CD4-positive, alpha-beta T cell treated with Interleukin-2 at 100 ng/mL for 4 hours (primary cell): ENCODE results near the gene ACTR1A.
"Not testable (repeated sequence)": the region's sequence is repeated elsewhere in the genome, so short reads cannot be mapped to it uniquely, and the experiment has no call there.

Source experiments
- DNase-seq: peaks from one replicate; pipeline ENCODE4 v3.0.0-alpha.2; 2020; ENCODE audit warnings: low spot score

The ACTR1A gene

DNA sequence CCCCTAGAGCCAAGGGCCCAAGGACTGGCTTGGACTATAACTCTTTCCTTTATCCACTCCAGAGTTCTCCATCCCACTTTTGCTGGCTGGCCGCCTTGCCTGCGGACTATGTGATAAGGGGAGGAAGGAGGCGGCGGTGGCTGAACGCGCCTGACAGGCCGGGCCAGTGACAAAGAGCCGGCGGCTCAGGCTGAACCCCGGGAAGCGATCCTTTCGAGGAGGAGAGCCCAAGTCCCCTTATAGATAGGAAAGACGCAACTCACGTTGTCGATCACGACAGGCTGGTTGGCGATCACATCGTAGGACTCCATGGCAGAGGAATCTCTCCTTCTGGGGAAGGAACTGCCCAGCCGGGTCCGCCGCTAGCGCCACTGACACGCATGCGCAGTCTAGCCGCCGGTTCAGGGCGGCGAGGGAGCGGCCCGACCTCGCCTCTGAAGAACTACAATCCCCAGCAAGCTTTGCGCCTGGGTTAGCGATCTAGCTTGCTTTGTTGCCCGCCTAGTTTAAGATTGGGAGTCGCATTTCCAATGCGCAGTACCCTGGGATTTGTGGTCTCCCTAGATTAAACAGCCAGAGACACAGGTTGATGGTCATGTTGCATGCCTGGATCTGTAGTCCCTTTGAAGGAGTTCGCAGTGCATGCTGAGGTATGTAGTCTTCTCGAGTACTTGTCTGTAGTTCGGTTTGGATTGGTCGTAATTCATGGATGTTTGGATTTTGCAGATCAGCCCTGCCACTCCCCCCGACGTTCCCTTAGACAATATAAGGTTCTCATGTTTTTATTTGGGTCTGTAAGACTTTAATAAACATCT lies at the start of gene ACTR1A:
Gene ACTR1A, minus strand, starts transcription at position 376 of the 815 bp plus-strand sequence. Its CDS starts 65 bp downstream, at position 311.
- DNase-seq = peak; percentile 97

DNA sequence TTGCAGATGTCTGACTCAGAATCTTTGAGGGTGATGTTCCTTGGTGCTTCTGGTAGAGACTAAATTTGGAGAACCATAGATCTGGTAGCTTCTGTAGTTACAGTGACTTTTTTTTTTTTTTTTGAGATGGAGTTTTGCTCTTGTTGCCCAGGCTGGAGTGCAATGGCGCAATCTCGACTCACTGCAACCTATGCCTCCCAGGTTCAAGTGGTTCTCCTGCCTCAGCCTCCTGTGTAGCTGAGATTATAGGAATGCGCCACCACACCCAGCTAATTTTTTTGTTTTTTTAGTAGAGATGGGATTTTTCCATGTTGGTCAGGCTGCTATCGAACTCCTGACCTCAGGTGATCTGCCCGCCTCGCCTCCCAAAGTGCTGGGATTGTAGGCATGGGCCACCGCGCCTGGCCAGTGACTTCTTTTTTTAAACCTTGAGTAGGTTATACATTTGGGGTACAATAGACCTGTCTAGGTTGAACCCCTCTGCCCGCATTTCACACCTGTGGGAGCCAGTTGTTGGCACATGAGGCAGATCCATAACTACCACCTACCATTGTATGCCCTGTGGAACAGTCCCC lies 48.2 kb upstream of the ACTR1A start:
- no peak for DNase-seq

DNA sequence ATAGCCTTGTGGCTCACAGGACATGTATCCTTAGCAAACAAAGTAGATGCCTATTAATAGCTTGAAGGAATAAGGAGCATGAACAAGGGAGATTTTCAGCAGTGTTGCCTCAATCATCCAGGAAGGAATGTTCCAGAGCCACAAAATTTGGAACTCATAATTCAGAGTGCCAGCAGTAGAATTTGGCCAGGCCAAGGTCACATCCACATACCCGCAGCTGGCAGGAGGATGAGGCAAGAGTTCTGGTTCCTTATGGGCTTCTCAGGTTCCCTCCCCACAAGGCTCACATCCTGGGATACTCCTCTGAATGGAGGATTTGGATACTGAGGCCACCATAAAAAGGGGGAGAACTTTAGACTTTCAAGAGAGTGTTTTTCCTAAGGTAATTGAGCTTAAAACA lies 47.0 kb upstream of the ACTR1A start:
- no peak for DNase-seq

DNA sequence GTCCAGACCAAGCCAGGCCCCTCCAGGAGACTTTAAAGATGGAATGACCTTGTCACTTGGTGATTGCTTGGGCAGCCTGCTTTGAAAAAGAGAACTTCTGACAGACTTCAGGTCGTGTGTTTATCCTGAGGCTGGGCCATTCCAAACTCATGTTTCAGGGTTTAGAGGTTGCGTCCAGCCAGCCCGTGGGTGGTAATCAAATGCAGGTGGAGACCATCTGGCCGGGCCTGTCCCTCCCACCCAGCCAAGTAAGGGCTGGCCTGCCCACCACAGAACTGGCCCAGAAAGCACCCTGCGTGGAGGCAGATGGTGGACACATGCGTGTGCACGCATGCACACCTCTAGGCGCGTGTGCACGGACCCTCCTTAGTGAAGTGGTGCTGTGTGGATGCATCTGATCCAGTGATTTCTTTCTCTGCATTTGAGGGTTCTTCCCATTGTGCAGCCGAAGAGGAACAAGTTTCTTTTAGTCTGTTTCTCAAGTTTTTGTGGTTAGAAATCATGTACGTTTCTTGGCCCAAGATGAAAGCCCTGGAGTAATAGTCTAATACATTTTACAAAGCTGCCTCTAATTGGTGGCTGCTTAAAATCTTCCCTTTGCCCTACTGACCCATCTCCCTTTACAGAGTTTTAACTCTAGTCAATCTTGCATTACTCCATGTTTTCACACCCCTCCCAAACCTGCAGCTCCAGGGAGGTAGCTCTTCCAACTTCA lies 44.3 kb upstream of the ACTR1A start:
- no peak for DNase-seq

DNA sequence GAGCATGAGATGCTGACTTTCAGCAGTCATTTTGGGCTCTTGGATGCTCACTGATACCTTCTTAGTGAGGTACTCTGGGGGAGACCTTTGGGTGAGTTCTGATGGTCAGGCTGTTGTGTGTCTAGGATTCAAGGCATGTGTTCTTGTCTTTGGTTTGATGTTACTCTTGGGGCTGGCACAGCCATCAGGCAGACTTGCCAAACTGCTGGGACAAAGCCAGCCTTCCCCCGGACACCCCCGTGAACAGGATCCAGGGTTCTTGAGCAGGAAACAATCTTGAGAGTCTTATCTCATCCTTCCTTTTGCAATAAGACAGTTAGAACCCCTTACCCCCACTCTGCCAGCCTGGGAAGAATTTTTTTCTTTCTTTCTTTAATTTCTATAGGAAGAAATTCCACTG lies 43.5 kb upstream of the ACTR1A start:
- no peak for DNase-seq

DNA sequence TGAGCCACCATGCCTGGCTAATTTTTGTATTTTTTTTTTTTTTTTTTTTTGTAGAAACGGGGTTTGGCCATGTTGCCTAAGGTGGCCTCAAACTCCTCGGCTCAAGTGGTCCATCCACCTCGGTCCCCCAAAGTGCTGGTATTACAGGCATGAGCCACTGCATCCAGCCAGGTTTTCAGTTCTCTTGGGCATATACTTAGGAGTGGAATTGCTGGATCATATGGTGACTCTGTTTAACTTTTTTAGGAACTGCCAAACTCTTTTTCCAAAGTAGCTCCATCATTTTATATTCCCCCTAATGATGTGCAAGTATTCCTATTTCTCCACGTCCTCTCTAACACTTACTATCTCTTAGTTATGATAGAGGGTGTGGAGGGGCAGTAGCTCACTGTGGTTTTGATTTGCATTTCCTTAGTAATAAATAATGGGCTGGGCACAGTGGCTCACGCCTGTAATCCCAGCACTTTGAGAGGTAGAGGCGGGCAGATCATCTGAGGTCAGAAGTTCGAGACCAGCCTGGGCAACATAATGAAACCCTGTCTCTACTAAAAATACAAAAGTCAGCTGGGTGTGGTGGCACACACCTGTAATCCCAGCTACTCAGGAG lies 42.9 kb upstream of the ACTR1A start:
- DNase-seq = no peak

DNA sequence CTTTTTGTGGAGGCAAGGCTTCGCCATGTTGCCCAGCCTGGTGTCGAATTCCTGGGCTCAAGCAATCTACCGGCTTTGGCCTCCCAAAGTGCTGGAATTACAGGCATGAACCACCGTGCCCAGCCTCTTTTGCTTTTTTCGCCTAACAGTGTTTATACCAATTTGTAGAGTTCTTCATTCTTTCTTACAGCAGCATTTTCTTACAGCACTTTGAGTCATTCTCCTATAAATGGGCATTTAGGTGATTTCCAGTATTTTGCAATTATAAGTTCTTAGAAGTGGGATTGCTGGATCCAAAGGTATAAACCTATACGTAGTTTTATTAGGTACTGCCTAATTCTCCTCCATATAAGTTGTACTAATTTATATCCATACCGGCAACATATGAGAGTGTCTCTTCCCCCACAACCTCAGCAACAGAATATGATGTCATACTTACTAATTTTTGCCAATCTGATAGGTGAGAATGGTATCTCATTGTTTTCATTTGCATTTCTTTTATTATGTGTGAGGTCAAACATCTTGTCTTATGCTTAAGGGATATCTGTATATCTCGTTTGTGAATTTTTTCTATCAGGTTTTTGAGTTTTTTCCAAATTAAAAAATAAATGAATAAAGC lies 40.4 kb upstream of the ACTR1A start:
- no peak for DNase-seq

DNA sequence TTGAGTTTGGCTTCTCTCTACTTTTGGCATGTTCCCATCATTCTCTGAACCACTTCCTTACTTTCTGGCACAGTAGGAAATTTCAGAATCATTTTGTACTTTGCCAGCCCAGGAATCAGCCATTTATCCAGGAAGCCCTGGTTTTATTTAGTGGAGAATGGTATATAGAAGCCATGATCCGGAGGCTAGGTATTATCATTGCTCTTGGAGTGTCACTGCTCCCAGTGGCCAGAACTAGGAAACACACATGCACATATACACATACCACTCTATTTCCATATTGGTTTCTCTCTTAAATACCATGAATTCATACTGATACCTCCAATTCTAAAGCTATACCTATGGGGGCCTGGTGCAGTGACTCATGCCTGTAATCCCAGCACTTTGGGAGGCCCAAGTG lies 37.5 kb upstream of the ACTR1A start:
- no peak for DNase-seq

DNA sequence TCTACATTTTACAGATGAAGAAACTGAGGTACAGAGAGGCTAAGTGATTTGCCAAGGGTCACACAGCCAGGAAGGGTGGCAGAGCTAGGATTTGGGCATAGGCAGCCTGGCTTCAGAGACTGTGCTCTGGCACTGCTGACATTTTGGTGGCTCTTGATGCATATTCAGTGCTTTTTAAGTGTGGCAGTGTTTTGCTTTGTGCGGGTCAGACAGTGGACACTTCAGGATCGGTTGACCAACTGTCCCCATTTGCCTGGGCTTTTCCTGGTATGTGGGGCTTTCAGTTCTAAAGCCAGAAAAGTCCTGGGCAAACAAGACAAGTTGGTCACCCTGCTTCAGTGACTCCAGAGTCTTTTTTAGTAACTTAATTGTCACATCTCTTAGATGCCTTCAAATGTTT lies 36.3 kb upstream of the ACTR1A start:
- DNase-seq = no peak

DNA sequence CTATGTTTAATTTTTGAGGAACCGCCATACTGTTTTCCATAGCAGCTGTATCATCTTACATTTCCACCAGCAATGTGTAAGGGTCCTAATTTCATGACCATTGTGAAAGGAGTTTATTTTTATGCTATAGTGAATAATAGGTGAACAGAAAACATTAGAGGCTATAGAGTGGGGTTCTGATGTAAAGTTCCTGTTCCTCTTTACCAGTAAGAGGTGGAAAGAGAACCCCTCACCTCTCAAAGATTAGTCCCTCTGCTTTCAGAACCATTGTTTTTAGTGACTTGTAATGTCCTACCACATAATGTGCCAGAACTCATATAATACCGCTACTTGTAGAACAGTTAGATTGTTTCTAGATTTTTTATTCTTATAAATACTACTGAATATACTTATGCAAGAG lies 35.4 kb upstream of the ACTR1A start:
- no peak for DNase-seq

DNA sequence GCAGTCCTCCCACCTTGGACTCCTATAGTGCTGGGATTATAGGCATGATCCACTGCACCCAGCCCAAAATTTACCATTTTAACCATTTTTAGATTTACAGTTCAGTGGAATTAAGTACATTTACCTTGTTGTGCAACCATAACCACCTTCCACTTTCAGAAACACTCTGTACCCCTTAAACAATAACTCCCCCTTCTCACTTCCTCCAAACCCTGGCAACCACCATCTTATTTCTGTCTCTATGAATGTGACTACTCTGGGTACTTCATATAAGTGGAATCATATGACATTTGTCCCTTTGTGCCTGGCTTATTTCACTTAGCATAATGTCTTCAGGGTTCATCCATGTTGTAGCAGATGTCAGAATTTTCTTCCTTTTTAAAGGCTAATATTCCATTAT lies 34.9 kb upstream of the ACTR1A start:
- DNase-seq = no peak

DNA sequence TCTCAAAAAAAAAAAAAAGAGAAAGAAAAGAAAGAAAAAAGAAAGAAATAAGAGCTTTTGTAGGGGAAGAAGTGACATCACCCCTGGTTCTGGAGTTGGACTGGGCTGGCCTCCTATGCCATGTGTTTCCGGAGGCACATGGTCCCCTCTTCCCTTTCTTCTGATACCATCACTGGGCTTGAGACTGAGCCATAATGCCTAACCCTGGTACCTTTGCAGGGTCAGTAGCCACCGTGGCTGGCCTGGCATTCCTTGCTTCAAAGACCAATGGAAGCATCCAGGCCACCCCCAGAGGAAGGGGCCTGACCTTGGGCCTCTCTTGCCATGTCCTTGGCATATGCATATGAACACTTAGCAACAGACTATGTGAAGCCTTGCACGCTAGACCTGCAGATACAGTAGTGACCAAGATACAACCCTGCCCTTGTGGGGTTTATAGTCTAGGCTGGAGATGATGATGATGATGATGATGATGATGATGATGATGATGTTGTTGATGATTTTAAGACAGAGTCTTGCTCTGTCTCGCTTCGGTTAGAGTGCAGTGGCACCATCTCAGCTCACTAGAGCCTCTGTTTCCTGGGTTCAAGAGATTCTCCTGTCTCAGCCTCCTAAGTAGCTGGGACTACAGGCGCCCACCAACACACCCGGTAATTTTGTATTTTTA lies 33.1 kb upstream of the ACTR1A start:
- no peak for DNase-seq

DNA sequence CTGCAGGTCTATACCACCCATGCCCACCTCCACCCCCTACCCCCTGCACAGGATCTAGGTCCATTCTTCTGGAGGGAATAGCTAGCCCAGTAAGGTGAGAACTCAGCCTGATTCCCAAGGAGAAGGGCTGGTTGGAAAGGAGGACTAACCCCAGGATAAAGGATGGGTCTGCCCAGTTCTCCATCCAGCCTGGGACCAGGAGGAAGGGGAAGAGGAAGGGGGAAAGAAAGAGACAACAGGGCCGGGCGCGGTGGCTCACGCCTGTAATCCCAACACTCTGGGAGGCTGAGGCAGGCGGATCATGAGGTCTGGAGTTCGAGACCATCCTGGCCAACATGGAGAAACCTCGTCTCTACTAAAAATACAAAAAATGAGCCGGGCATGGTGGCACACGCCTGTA lies 32.5 kb upstream of the ACTR1A start:
- DNase-seq = not testable (repeated sequence)

DNA sequence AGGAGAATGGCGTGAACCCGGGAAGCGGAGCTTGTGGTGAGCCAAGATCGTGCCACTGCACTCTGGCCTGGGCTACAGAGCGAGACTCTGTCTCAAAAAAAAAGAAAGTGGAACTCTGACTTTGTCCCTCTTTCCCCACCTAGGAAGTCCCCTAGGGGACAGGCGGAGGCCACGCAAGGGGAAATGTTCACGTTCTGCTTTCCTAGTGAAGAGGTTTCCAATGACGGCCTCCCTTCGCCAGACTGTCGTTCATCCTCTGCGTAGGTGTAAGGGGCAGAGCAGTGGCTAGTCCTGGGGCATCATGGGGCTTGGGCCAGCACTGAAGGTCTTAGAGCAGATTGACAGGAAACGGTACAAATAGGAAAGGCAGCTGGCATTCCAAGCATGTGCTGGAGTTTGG lies 31.8 kb upstream of the ACTR1A start:
- DNase-seq = no peak

DNA sequence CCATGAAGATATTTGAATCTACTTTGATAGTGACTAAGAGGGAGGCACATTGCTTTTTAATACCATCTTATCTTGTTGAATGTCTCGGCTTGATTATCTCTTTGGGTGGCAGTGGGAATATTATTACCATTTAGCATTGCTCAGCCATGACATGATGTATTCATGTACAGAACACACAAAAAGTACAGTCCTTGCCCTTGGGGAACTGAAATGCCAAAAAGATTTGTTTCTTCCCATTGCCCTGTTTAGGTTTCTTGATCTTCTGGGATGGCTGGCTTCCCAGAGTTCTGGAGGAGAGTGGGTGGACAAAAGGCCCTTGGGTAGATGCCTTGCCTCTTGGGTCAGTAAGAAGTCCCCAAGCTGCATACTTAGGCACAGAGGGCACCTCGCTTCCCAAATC lies 25.0 kb upstream of the ACTR1A start:
- DNase-seq = no peak

DNA sequence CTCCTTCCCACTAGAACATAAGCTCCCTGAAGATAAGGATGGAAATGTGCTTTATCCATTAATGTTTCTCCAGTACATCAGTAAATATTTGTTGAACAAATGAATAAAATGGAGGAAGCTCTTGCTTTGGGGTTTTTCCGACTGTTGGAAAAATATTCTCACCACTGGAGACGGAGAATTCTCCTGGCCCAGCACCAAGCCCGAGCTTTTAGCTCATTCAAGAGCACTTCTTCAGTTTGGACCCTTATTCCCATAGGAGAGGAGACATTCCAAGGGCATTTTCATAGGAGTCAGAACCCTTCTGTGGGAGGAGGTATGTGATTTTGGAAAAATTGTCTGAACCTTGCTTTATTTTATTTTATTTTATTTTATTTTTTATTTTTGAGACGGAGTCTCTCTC lies 22.2 kb upstream of the ACTR1A start:
- DNase-seq = no peak

DNA sequence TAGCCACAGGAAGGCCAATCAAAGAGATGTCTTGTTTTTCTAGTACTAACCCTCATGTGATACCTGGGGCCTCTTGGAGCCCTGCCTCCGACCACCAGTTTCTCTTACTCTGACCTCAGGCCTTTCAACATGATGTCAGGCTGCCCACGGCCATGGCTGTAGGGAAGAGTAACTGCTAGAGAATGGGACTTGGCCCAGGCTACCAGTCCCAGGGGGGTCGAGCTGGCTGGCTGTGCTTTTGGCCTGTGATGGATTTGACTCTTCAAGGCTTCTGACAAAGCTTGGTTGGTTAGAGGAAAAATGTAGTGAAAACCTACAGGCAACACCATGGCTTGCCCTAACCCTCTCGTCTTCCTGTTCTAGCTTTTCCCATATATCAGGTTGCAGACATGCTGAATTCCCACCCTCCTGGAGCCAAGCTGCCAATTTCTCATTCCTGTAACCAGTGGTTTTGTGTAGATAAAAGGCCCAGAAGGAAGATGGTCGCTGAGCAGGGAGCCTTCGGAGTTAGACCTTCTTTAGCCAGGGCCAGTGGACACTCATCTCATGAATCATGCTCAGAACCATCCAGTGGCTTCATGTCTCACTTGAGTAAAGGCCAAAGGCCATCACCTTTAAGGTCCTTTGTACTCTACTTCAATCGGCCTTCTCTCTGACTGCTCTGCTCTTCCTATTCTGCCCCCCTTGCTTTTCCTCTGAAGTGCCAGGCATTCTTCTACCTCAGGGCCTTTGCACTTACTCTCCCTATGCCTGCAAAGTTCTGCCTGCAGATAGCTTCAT lies 20.9 kb upstream of the ACTR1A start:
- no peak for DNase-seq

DNA sequence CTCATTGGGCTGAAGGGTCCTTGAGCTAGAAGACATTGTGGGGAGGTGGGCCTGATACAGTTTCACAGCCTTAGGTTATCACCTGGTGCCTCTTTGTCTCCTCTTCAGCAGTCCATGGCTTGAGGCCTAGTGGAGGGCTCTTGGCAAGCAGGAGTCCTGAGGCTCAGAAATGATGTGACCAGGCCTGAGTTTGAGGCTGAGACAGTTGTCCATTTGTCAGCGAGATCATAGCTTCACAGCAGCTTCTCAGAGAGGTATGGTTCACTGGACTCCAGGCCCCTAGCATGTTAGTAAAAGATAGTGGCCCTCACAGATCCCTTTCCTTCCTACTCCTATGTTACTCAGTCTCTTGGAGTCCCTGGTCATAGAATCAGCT lies 20.4 kb upstream of the ACTR1A start:
- DNase-seq = no peak

DNA sequence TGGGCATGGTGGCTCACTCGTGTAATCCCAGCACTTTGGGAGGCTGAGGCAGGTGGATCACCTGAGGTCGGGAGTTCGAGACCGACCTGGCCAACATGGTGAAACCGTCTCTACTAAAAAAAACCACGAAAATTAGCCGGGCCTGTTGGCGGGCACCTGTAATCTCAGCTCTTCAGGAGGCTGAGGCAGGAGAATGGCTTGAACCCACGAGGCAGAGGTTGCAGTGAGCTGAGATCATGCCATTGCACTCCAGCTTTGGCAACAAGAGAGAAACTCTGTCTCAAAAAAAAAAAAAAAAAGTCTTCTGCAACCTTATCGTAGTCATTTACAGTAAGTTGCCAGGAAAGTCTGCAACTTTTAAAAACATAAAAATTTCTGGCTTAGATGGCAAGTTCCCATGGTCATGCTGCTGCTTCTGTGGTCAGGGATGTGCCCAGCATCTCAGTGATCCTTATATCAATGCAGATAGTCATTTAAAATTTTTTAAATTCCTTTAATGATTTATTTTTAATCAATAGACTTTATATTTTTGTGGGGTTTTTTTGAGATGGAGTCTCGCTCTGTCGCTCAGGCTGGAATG lies 16.8 kb upstream of the ACTR1A start:
- no peak for DNase-seq

DNA sequence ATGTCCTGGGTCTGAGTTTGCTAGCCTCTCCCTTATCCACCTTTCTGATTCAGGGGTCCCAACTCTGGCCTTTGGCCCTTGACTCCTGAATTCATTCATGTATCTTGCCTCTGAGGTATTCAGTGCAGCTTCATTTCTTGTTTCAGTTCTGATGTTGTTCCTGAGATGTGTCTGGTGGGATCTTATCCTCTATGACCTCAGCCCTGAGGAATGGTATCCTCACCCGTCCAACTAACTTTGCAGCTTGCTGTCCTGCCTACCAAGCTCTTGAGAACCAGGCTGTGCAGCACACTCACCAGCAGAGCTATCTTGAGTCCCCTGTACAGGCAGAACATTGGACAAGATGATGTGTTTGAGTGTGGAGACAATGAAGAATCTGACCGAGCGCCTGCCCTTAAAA lies 15.0 kb upstream of the ACTR1A start:
- DNase-seq = no peak

DNA sequence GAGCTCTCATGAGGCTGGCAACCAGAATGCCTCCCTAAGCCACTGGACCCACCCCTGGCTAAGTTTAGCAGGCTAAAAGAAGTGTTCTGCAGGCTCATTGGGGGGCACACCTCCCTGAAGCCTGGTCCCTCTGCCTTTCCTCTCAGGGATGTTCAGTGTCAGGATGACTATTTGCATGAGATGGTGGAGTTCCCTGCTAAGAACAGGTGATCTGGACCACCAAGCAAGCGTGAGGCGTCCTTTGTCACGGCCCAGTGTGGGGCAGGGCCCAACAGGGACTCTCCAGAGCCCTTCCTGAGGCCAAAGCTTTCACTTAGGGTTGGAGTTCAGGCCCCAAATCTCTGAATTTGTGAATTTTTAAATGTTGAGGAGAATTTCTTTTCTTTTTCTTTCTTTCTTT lies 13.2 kb upstream of the ACTR1A start:
- DNase-seq = no peak
